ENCODE measurements around the gene MYO7B. TPM values are rescaled to one million over a fixed set of nuclear protein-coding genes. Genes with fewer than 3 reads are reported as not detected.

Gene MYO7B
- total RNA-seq, 4 donors from 2014 or later: 0.27 to 0.77 (median 0.54) TPM; not detected in 1

DNA sequence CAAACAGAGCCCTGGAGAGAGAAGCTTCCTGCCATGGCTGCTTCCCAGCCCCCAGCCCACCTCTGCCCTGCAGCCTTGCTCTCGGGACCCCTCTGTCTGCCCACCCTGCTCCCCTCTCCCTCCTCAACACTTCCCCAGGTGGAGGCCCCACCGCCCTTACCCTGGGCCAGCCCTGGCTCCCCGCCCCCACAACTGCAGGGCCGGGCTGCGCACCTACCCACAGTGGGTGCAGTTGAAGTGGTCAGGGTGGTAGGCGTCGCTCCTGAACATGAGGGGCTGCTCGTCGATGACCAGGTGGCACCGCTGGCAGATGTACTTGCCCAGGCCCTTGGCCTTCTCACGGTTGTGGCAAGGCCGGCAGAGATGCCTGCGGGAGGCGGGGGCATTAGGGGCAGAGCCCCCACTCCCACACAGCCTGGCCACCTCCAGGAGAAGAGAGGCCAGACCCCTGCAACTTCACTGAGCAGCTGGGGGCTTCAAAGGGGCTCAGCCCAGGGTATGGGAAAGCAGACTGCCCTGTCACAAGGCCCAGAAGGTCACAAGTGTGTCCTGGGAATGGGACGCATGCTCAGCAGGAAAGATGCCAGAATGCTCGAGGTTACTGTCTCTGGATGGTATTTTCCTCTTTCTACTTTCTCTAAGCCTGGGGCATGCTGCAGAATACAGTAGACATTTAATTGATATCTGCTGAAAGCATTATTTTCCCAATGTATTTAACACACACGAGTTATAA is 107.4 kb downstream of the MYO7B start:
- peaks cover 0 to 93% (median 36%) of the 10 kb centered on the region in 3 donors for H3K4me1 ChIP-seq
- 37 to 50% methylated on average over 1 to 3 of the region's 17 CpGs for WGBS, 2 donors (ENCODE audit: low coverage in 1 of 2)
- no peak for ATAC-seq
- TF ChIP-seq POLR2A (IDR thresholded peaks at IDR 0.05): no peak
- TF ChIP-seq POLR2AphosphoS5 (IDR thresholded peaks at IDR 0.05): no peak
- TF ChIP-seq, protein P1, sequence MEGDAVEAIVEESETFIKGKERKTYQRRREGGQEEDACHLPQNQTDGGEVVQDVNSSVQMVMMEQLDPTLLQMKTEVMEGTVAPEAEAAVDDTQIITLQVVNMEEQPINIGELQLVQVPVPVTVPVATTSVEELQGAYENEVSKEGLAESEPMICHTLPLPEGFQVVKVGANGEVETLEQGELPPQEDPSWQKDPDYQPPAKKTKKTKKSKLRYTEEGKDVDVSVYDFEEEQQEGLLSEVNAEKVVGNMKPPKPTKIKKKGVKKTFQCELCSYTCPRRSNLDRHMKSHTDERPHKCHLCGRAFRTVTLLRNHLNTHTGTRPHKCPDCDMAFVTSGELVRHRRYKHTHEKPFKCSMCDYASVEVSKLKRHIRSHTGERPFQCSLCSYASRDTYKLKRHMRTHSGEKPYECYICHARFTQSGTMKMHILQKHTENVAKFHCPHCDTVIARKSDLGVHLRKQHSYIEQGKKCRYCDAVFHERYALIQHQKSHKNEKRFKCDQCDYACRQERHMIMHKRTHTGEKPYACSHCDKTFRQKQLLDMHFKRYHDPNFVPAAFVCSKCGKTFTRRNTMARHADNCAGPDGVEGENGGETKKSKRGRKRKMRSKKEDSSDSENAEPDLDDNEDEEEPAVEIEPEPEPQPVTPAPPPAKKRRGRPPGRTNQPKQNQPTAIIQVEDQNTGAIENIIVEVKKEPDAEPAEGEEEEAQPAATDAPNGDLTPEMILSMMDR (IDR thresholded peaks at IDR 0.05): no peak
- TF ChIP-seq EP300 (IDR thresholded peaks at IDR 0.05): no peak
- no peaks in the 10 kb centered on the region for H3K9me3 ChIP-seq
- no peaks in the 10 kb centered on the region for H3K27me3 ChIP-seq
- H3K36me3 ChIP-seq: peaks cover 0 to 66% of the 10 kb centered on the region in 2 donors
- H3K27ac ChIP-seq: peak overlapping the region in 3 of 4 donors; percentile 81 to 83 (median 83)
- no peak overlapping the region for H3K4me3 ChIP-seq

DNA sequence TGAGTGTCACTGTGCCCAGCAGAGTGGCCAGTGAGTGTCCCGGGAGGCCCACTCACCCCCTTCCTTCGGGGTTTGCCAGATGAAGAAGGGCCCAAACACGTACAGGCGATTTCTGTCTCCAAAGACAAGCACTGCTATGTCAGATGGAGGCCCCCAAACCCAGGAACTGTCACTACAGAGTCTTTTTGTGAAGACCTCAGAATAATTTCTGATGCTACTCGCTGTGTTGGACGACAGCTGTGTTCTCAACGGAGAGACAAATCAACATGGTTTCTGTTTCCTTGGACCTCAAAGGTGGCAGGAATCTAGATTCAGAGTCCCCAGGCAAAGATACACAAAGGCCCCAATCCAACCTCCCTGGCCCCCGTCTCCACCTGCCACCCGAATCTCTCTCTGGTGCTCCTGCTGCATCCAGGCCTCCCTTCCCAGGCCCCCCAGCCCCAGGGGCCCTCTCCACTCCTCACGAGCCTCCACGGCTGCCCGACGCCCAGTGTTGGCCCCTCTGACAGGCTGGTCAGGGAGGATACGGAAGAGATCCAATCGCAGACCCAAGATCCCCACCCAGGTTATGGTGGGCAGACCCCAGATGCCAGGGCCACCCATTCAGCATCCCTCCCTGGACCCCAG is 108.1 kb downstream of the MYO7B start:
- Histone ChIP-seq H3K9me3 (no peaks in the 10 kb centered on the region), H3K27me3 (no peaks in the 10 kb centered on the region), H3K36me3 (peaks cover 0 to 69% of the 10 kb centered on the region in 2 donors), H3K27ac (peak overlapping the region in 3 of 4 donors; percentile 81 to 83 (median 83)), H3K4me1 (peaks cover 0 to 93% (median 36%) of the 10 kb centered on the region in 3 donors), H3K4me3 (no peak overlapping the region)
- no peak for ATAC-seq
- no peak for TF ChIP-seq POLR2A (IDR thresholded peaks at IDR 0.05)
- TF ChIP-seq EP300 (IDR thresholded peaks at IDR 0.05): no peak
- TF ChIP-seq POLR2AphosphoS5 (IDR thresholded peaks at IDR 0.05): no peak
- TF ChIP-seq, protein P1 (IDR thresholded peaks at IDR 0.05): no peak
- 60 to 66% methylated on average over 2 to 4 of the region's 15 CpGs for WGBS, 2 donors (ENCODE audit: low coverage in 1 of 2)

DNA sequence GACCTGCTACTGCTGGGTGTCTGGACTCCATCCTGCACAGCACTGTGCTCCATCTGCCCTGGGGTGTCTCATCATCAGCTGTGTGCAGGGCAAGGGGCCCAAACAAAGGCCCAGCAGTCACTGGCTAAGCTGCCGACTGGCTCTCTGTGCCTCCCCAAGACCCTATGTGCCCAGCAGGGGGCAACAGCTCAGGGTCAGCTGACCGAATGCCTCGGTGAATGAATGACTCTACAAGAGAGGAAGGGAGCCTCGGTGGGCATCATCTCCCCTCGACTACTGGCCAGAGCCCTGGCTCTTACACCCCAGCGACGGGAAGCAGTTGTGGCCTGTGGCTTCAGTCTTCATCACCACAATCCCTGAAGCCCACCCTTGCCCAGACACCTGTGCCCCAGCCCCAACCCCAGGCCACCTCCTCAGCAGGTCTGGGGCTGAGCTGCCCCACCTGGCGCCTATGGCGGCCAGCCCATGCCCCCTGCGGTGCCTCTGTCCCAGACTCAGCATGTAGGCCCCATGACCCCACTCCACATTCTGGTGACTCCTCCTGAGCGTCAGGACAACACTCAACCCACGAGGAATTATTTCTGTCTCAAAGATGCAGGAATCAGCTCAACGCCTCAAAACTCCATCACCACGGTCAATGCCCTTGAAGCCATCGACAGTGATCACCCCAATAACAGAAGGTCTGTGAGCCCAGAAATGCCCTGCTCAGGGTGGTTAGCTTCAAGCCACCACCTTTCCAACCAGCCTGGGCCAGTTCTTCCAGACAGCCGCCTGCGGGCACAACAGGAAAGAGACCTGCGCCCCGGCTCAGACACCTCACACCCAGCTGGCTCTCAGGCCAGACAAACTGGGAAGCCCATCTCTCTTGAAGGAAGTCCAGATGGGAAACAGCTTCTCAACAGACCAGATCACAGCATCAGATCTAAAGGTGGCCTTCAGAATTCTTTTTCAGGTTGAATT is 108.9 kb downstream of the MYO7B start:
- ATAC-seq: no peak
- WGBS, 2 donors (ENCODE audit: low coverage in 1 of 2): 60 to 90% methylated on average over 1 to 2 of the region's 19 CpGs
- peaks cover 2 to 96% (median 39%) of the 10 kb centered on the region in 3 donors for H3K4me1 ChIP-seq

DNA sequence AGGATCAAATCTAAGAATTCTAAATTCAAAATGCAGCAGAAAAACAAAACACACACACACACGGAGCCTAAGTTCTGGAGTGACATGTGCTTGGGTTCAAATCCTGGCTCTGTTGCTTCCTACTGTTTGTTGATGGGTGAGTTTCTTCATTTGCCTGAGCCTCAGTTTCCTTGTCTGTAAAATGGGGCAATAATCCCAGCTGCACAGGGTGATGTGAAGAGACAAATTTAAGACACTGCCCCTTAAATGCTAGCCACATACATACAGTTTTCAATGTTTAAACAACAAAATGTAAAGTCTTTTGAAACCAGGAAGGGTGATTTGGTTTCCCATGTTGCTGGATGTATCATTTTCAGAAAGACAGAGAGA is 109.5 kb downstream of the MYO7B start:
- Histone ChIP-seq H3K4me1 (peaks cover 4 to 98% (median 43%) of the 10 kb centered on the region in 3 donors), H3K27me3 (no peaks in the 10 kb centered on the region), H3K9me3 (no peaks in the 10 kb centered on the region), H3K4me3 (no peak overlapping the region), H3K27ac (peak overlapping the region in 3 of 4 donors; percentile 81 to 83 (median 83)), H3K36me3 (peaks cover 0 to 55% of the 10 kb centered on the region in 2 donors)
- WGBS, 2 donors (ENCODE audit: low coverage in 1 of 2): 22 to 59% methylated on average over 1 of the region's 1 CpG
- no peak for ATAC-seq
- no peak for TF ChIP-seq POLR2AphosphoS5 (IDR thresholded peaks at IDR 0.05)
- TF ChIP-seq, protein P1 (IDR thresholded peaks at IDR 0.05): no peak
- no peak for TF ChIP-seq EP300 (IDR thresholded peaks at IDR 0.05)
- no peak for TF ChIP-seq POLR2A (IDR thresholded peaks at IDR 0.05)

More for the DNA sequence above, 108.9 kb downstream of the MYO7B start:
- Histone ChIP-seq H3K27ac (peak overlapping the region in 3 of 4 donors; percentile 81 to 83 (median 83)), H3K4me3 (no peak overlapping the region), H3K27me3 (no peaks in the 10 kb centered on the region), H3K36me3 (peaks cover 0 to 61% of the 10 kb centered on the region in 2 donors), H3K9me3 (no peaks in the 10 kb centered on the region)
- TF ChIP-seq, protein P1 (IDR thresholded peaks at IDR 0.05): peak in 1 of 4 experiments; percentile 39
- no peak for TF ChIP-seq POLR2AphosphoS5 (IDR thresholded peaks at IDR 0.05)

Data from gastroesophageal sphincter (tissue), 4 donors.